Uterus (tissue), 4 donors: Measurements from ENCODE around the gene DDX5. TPM values are rescaled to one million over a fixed set of nuclear protein-coding genes. Genes with fewer than 3 reads are reported as not detected.

Source experiments
- DNase-seq, 2 donors: peaks; one replicate each; pipeline ENCODE4 v3.0.0-alpha.2; 2019 to 2020
- H3K27ac ChIP-seq, 2 donors: fragments of 200-600 bp; sonication (generic); 1 replicate in 1 of 2; 2 replicates in 1 of 2; pipeline ENCODE4 v1.5.1; 2016 to 2018
- H3K27me3 ChIP-seq, 2 donors: fragments of 200-600 bp; sonication (generic); one replicate each; pipeline ENCODE4 v1.5.1; 2018 to 2019; ENCODE audit warnings: control low read depth in 1 of 2
- H3K36me3 ChIP-seq, 2 donors: fragments of 200-600 bp; sonication (generic); one replicate each; pipeline ENCODE4 v1.5.1; 2019; ENCODE audit warnings: control low read depth in 1 of 2
- H3K4me1 ChIP-seq, 2 donors: fragments of 200-600 bp; sonication (generic); one replicate each; pipeline ENCODE4 v1.5.1; 2018 to 2019; ENCODE audit warnings: control low read depth in 1 of 2
- H3K4me3 ChIP-seq, 2 donors: fragments of 200-600 bp; sonication (generic); 1 replicate in 1 of 2; 2 replicates in 1 of 2; pipeline ENCODE4 v1.5.1; 2018 to 2019; ENCODE audit warnings: mild to moderate bottlenecking in 1 of 2
- H3K9me3 ChIP-seq, 2 donors: fragments of 200-600 bp; sonication (generic); one replicate each; pipeline ENCODE4 v1.5.1; 2019; ENCODE audit warnings: control low read depth in 1 of 2
- CTCF ChIP-seq, 4 experiments: fragments of 200-600 bp in 2 of 4; fragments of 450-650 bp in 2 of 4; sonication (generic) in 2 of 4; IDR thresholded peaks; one replicate each; pipeline ENCODE4 v1.5.1; 2016 to 2019; ENCODE audit warnings: antibody characterized with exemption in 4 of 4, mild to moderate bottlenecking in 2 of 4, moderate library complexity in 1 of 4
- POLR2A ChIP-seq, 2 donors: fragments of 450-650 bp; IDR thresholded peaks; one replicate each; pipeline ENCODE4 v1.6.1; 2016; ENCODE audit warnings: antibody characterized with exemption in 2 of 2, mild to moderate bottlenecking in 1 of 2, moderate library complexity in 1 of 2
- intact Hi-C: fragments of 100-400 bp; cut with DNase I; formaldehyde crosslinking; loops from one replicate; pipeline ENCODE4 v1.15.1; 2023; ENCODE audit warnings: low total_unique reads
- total RNA-seq, 4 donors: library from RNA; depleted of rRNA in 3 of 4; stranded (reverse); fragments of >200 nt in 3 of 4; gene quantifications; one replicate each; pipeline versions ENCODE4 v1.1.0 to v1.2.4, GENCODE V29; 2014 to 2023
- donor health status: DM: yes; HTN: yes; CAD: no.

DDX5 gene
- total RNA-seq, 4 donors from 2014 or later, result 576 to 943 (median 602) TPM

- Histone ChIP-seq H3K4me3 (no peak overlapping the region), H3K27ac (no peak overlapping the region), H3K27me3 (no peaks in the 10 kb centered on the region), H3K4me1 (peaks cover 3 to 9% of the 10 kb centered on the region in 2 donors), H3K36me3 (no peaks in the 10 kb centered on the region), H3K9me3 (no peaks in the 10 kb centered on the region)
- TF ChIP-seq POLR2A (IDR thresholded peaks at IDR 0.05) (no peak), CTCF (IDR thresholded peaks at IDR 0.05) (no peak)
- DNase-seq, result no peak
- intact Hi-C loops, result no loop called here
Observed at GRCh38 chr17:64500862-64501765, 5.0 kb downstream of the DDX5 start.

GRCh38 chr17:64500487-64500859 lies 5.6 kb downstream of the DDX5 start:
- Histone ChIP-seq H3K9me3 (no peaks in the 10 kb centered on the region), H3K36me3 (no peaks in the 10 kb centered on the region), H3K4me1 (peaks cover 8 to 13% of the 10 kb centered on the region in 2 donors), H3K27ac (no peak overlapping the region), H3K27me3 (no peaks in the 10 kb centered on the region), H3K4me3 (no peak overlapping the region)
- no peak for DNase-seq
- intact Hi-C loops, result no loop called here
- TF ChIP-seq POLR2A (IDR thresholded peaks at IDR 0.05) (no peak), CTCF (IDR thresholded peaks at IDR 0.05) (no peak)

- DNase-seq, result no peak
- intact Hi-C loops, result no loop called here
Observed at GRCh38 chr17:64499805-64500486, 6.1 kb downstream of the DDX5 start.

GRCh38 chr17:64498308-64499203 lies 7.5 kb downstream of the DDX5 start:
- DNase-seq, result no peak
- intact Hi-C loops, result no loop called here
- TF ChIP-seq POLR2A (IDR thresholded peaks at IDR 0.05) (no peak), CTCF (IDR thresholded peaks at IDR 0.05) (no peak)
- peaks cover 8 to 9% of the 10 kb centered on the region in 2 donors for H3K4me1 ChIP-seq
- no peaks in the 10 kb centered on the region for H3K36me3 ChIP-seq
- H3K27ac ChIP-seq, result no peak overlapping the region
- no peaks in the 10 kb centered on the region for H3K27me3 ChIP-seq
- H3K9me3 ChIP-seq, result no peaks in the 10 kb centered on the region
- H3K4me3 ChIP-seq, result no peak overlapping the region

More at GRCh38 chr17:64499805-64500486, 6.1 kb downstream of the DDX5 start:
- TF ChIP-seq CTCF (IDR thresholded peaks at IDR 0.05), result no peak
- no peak for TF ChIP-seq POLR2A (IDR thresholded peaks at IDR 0.05)
- H3K27me3 ChIP-seq, result no peaks in the 10 kb centered on the region
- no peaks in the 10 kb centered on the region for H3K9me3 ChIP-seq
- H3K27ac ChIP-seq, result no peak overlapping the region
- peaks cover 8 to 16% of the 10 kb centered on the region in 2 donors for H3K4me1 ChIP-seq
- H3K4me3 ChIP-seq, result no peak overlapping the region
- H3K36me3 ChIP-seq, result no peaks in the 10 kb centered on the region
